HG03460 (cell line): Measurements from ENCODE around the gene CELSR3.

Source experiments
- ATAC-seq: cut with Tn5 transposase; IDR thresholded peaks from one replicate; pipeline ENCODE4 v1.9.1; 2021; ENCODE audit not compliant: unreplicated experiment

CELSR3 gene

GRCh38 chr3:48636149-48636655 lies 26.5 kb downstream of the CELSR3 start:
- no peak for ATAC-seq

DNA sequence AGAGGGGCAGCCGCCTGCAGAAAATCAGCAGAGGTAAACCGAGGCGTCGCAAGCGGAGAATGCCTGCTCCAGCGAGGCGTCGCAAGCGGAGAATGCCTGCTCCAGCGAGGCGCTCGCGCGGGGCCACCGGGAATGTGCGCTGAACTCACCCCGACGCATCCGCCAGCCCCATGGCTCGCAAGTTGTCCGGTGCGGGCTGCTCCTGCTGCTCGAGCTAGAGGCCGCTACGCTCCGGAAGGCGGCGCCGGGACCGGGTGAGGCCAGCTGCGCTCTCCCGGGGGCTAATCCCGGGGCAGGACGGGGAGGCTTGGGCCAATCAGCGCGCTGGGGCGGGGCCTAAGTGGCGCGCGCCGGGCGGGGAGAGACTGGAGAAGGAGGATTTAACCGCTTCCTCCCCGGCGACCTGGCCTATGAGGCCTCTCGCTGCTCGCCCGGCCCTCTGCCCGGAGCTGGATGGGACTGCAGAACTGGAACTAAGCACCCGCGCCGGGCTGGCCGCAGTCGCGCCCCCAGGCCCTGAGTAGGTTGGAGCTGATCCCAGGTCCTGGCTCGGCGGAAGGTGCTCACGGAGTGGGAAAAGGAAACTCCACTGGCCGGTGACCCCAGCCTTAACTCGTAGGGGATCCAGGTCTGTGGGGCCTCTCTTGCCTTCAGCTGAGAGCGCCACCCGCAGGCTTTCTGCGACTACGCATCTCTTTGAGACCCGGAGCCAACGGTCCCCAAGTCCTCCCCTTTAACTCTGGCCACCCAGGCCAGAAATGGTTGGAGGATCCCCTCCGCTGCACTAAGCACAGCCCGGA lies 27.3 kb downstream of the CELSR3 start, which contains the start of gene SLC26A6:
SLC26A6 (minus strand) TSS at position 240 of the 800 bp plus-strand sequence; CDS start at position 172, 68 bp downstream.
- peak; percentile 82 for ATAC-seq

- peak; percentile 26 for ATAC-seq
Measured at GRCh38 chr3:48634661-48635221, 27.9 kb downstream of the CELSR3 start.

GRCh38 chr3:48633743-48634142 lies 28.9 kb downstream of the CELSR3 start:
- ATAC-seq: no peak

DNA sequence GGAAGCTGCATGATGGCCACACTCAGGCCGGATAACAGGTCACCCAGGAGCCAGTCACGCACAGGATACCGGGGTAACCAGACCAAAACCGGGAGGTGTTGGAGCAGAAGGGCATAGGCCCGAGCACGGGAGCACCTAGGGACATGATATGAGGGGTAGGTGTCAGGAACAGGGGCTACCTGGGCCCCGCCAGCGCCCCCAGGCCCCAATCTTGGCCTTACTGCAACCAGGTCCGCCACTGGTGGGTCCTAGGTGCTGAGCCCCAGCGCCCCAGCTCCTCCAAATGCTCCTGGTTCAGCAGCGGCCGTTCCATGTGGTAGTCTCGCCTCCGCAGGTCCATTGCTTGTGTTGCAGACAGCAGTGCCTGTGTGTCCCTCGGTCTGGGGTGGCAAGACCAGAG lies 29.4 kb downstream of the CELSR3 start:
- ATAC-seq: no peak

DNA sequence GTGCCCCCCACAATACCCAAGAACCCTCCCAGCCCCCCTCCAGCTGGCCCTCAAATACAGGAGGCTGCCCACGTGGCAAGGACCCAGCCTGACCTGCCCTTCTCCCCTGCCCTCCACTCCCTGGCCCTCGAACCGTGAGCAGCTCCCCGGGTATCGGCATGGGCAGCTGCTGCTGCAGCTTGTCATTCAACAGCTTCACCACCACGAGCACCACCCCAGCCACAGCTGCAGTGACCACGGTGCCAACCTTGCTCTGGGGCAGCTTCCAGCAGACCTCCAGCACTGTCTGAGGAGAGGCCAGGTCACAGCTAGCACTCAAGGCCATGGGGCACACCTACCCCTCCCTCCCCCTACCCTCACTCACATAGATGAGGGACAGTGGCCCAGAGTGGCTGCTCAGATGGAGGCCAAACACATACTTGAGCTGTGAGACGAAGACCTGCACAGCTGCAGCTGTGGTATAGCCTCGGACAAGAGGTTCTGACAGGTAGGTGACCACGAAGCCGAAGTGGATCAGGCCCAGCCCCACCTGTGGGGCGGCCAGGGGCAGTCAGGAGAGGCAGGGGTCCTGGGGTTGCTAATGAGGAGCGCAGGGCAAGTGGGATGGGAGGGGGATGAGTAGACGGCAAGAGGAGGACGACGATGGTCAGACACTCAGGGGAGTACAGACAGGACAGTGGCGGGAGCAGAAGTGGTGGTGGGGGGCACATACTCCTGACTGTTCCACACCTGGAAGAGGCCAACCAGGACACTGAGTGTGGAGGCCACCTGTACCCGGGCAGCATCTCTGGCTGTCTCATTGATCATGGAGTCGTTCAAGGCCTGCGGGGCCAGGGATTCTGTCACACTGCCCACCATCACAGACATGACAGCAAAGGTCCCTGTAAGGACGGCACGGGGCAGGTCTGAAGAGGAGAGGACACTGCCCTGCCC lies 30.9 kb downstream of the CELSR3 start:
- no peak for ATAC-seq

GRCh38 chr3:48630833-48631232 lies 31.9 kb downstream of the CELSR3 start:
- ATAC-seq: no peak

DNA sequence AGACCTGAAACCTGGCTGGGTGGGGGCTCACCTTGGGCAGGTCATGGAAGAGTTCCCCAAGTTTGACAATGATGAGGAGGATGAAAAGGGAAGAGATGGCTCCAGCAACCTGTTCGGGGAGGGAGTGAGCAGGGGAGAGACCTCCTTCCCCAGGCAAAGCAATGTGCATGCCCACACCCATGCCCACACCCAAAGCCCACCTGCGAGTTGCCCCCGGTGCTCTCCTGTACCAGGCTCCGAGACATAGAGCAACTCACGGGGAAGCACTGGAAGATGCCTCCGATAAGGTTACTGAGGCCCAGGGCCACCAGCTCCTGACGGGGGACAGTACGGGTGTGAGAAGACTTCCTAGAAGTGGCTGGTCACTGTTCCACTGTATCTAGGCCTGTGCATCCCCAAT lies 32.3 kb downstream of the CELSR3 start:
- ATAC-seq: no peak

DNA sequence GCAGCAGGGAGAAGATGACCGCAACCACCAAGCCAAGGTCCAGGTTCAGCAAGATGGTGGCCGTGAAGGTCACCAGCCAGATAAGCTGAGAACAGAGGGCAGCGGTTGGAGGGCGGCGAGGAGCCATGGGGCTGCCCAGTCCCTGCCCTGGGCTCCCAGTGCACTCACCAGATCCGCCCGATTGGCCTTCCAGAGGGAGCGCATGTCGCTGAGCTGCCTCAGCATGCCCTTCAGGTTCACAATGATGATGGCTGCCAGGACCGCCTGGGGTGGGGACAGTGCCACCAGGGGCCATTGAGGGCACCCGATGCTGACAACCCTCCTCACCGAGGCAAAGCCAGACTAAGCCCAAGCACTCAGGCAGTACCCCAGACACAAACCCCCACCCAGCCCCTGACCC lies 32.8 kb downstream of the CELSR3 start:
- ATAC-seq: no peak

DNA sequence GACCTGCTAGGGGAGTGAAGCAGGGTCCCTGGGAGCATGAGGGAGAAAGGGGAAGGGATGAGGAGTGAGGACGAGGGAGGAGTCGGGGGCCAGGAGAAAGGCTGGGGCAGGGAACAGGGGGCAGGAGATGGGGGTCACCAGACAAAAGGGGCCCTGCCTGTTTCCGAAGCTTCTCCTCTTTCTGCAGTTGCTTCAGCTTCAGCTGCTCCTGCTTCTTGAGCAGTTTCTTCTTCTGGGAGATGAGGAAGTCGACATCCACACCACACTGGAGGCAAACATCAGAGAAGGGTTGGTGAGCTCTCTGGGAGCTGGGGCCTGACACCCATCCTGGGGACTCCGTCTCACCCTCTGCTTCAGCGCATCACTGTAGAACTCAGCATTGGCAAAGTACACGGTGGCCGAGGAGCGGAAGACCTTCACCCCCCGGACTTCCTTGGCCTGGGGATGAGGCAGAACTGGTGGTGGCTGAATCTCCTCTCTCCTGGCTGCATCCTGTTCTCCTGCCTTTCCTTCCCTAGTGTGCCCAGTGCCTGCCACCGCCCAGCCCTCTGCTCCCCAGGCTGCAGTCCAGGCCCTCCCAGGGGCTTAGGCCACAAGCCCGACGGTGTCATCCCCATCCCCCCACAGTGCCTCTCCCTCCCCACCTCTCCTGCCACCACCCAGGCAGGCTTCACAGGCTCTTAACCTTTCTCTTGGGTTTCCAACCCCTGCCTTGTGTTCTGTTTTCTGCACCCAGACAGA lies 34.2 kb downstream of the CELSR3 start:
- ATAC-seq: no peak

DNA sequence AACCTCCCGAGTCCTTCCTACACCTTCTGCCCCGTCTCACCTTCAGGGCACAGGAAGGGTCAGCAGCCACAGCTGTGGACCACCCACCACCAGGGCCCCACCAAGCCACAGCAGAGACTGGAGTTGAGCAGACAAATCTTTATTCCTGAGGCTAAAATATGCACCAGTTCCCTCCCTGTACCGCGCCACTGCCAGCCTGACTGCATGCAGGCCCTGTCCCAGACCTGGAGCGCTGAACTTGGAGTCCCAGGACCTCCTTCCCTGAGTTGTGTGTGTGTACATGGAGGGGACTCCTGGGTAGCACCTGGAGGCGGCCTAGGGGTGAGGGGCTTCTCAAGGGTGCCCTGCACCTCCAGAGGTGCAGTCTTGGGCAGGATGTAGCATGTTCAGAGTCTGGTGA lies 37.1 kb downstream of the CELSR3 start:
- no peak for ATAC-seq

DNA sequence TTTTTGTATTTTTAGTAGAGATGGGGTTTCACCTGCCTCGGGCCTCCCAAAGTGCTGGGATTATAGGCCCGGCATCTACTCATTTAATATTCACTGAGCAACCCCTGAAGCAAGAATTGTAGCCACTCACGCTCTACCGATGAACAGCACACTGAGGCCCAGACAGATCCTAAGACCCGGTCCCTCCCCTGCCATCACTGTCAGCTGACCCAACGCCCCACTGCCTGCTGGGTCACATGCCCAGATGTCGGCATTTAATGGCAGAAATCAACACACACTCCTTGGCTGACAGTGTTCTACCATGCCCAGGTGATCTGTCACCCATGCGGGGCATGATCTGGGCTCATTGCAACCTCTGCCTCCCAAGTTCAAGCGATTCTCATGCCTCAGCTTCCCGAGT lies 37.9 kb downstream of the CELSR3 start:
- no peak for ATAC-seq

- no peak for ATAC-seq
Measured at GRCh38 chr3:48623851-48624547, 38.7 kb downstream of the CELSR3 start.

GRCh38 chr3:48621461-48621869 lies 41.2 kb downstream of the CELSR3 start, which contains the start of gene TMEM89:
Gene TMEM89 (minus strand): TSS chr3:48621769. CDS start chr3:48621756, 13 bp downstream.
- no peak for ATAC-seq

- ATAC-seq: no peak
Measured at GRCh38 chr3:48619541-48620524, 42.9 kb downstream of the CELSR3 start.

GRCh38 chr3:48617559-48617958 lies 45.1 kb downstream of the CELSR3 start:
- ATAC-seq: no peak

GRCh38 chr3:48614044-48614443 lies 48.6 kb downstream of the CELSR3 start:
- no peak for ATAC-seq

- no peak for ATAC-seq
Measured at GRCh38 chr3:48612309-48612708, 50.4 kb downstream of the CELSR3 start.
